ENCODE measurements around the gene ADAP1. TPM values are rescaled to one million over a fixed set of nuclear protein-coding genes. Genes with fewer than 3 reads are reported as not detected.
A peak's percentile ranks its signal among the peaks of the same experiment; 100 is the strongest.

The ADAP1 gene
- total RNA-seq, 1 donor from 2014 or later: 0.30 TPM

GRCh38 chr7:978049-978346 lies 23.5 kb upstream of the ADAP1 start:
- H3K4me1 ChIP-seq: peaks cover 27% of the 10 kb centered on the region
- no peaks in the 10 kb centered on the region for H3K9me3 Mint-ChIP-seq
- H3K27me3 ChIP-seq: no peaks in the 10 kb centered on the region
- no peak overlapping the region for H3K9ac ChIP-seq
- peaks cover 25% of the 10 kb centered on the region for H3K4me1 Mint-ChIP-seq
- no peak overlapping the region for H3K4me3 Mint-ChIP-seq
- no peak for TF ChIP-seq CTCF (IDR thresholded peaks at IDR 0.05)
- TF ChIP-seq EZH2phosphoT487 (IDR thresholded peaks at IDR 0.05): no peak
- no peak for TF ChIP-seq EZH2 (IDR thresholded peaks at IDR 0.05)
- peak overlapping the region; percentile 89 for H3K27ac Mint-ChIP-seq
- H4K20me1 ChIP-seq (ENCODE audit: low read depth): peaks cover 19% of the 10 kb centered on the region
- H3K27ac ChIP-seq: no peak overlapping the region
- no peaks in the 10 kb centered on the region for H3K36me3 ChIP-seq
- no peak for DNase-seq (ENCODE audit: low spot score)
- peaks cover 23% of the 10 kb centered on the region for H3K79me2 ChIP-seq (ENCODE audit: low read depth)
- H2AFZ ChIP-seq (replicated peaks): no peak overlapping the region
- no peaks in the 10 kb centered on the region for H3K9me3 ChIP-seq (ENCODE audit: low read depth)
- H3K36me3 Mint-ChIP-seq: no peaks in the 10 kb centered on the region
- H3F3A ChIP-seq (ENCODE audit: low read depth): peaks cover 6% of the 10 kb centered on the region
- no peak overlapping the region for H3K4me2 ChIP-seq
- no peak overlapping the region for H3K4me3 ChIP-seq
- peaks cover 2% of the 10 kb centered on the region for H3K27me3 Mint-ChIP-seq (ENCODE audit: insufficient read depth, low read depth)

DNA sequence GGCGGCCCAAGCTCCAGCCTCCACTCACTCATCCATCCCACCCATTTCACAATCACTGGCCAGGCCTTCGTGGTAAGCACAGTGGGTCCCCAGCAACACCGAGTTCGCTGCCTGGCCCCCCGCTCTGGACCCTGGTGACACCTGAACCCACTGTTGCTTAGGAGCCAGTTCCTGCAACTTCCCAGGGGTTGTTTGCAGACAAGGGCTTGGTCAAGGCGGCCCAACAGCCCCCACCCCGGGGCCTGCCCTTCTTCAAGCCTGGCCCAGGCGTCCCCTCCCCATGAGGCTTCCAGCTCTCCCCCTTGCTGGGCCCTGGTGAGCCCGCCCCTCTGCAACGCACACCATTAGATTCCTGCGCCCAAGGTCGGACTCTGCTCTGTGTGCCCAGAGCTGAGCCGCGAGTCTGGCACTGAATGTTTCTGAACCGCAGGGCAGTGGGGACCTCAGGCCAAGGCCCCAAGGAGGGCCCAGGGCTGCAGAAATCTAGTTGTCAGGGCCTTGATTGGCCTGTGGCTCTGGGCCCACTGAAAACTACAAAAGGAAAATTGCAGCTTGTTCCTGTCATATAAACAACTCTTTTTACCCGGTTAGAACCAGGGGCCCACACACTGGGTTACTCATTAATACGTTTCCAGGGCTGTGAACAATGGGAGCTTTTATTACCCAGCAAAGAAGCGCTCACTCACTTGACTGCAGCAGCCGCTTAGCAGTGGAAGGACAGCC lies 23.0 kb upstream of the ADAP1 start:
- Histone ChIP-seq H4K20me1 (ENCODE audit: low read depth) (peaks cover 23% of the 10 kb centered on the region), H3K9me3 (ENCODE audit: low read depth) (no peaks in the 10 kb centered on the region), H2AFZ (replicated peaks) (no peak overlapping the region), H3K27me3 (no peaks in the 10 kb centered on the region), H3K4me3 (no peak overlapping the region), H3F3A (ENCODE audit: low read depth) (peaks cover 6% of the 10 kb centered on the region), H3K79me2 (ENCODE audit: low read depth) (peaks cover 28% of the 10 kb centered on the region), H3K4me1 (peaks cover 27% of the 10 kb centered on the region), H3K9ac (no peak overlapping the region), H3K27ac (no peak overlapping the region), H3K4me2 (peak overlapping the region; percentile 43), H3K36me3 (no peaks in the 10 kb centered on the region)
- H3K36me3 Mint-ChIP-seq: no peaks in the 10 kb centered on the region
- peak overlapping the region; percentile 89 for H3K27ac Mint-ChIP-seq
- peaks cover 2% of the 10 kb centered on the region for H3K27me3 Mint-ChIP-seq (ENCODE audit: insufficient read depth, low read depth)
- no peak for TF ChIP-seq EZH2 (IDR thresholded peaks at IDR 0.05)
- no peak for TF ChIP-seq CTCF (IDR thresholded peaks at IDR 0.05)
- TF ChIP-seq EZH2phosphoT487 (IDR thresholded peaks at IDR 0.05): no peak
- peak; percentile 56 for DNase-seq (ENCODE audit: low spot score)
- peak overlapping the region; percentile 62 for H3K4me3 Mint-ChIP-seq
- no peaks in the 10 kb centered on the region for H3K9me3 Mint-ChIP-seq
- H3K4me1 Mint-ChIP-seq: peaks cover 25% of the 10 kb centered on the region

DNA sequence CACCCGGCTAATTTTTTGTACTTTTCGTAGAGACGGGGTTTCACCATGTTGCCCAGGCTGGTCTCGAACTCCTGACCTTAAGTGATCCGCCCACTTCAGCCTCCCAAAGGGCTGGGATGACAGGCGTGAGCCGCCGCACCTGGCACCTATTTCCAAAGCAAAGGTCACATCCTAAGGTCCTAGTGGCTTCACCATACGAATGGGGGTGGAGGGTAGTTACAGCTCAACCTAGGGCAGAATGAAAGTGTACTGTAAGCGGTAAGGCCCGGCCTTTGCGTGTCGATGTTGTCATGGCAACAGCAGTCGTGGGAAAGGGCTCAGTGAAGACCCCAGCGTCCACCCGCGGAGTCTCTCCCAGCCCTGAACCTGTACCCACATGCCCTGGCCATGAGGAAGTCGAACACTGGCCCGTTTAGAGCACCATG lies 22.4 kb upstream of the ADAP1 start:
- Mint-ChIP-seq H3K27me3 (ENCODE audit: insufficient read depth, low read depth) (peaks cover 2% of the 10 kb centered on the region), H3K4me3 (no peak overlapping the region), H3K27ac (no peak overlapping the region), H3K4me1 (peaks cover 25% of the 10 kb centered on the region), H3K36me3 (no peaks in the 10 kb centered on the region), H3K9me3 (no peaks in the 10 kb centered on the region)
- no peaks in the 10 kb centered on the region for H3K27me3 ChIP-seq
- H4K20me1 ChIP-seq (ENCODE audit: low read depth): peaks cover 24% of the 10 kb centered on the region
- no peak overlapping the region for H3K4me2 ChIP-seq
- H3K9me3 ChIP-seq (ENCODE audit: low read depth): no peaks in the 10 kb centered on the region
- no peak for DNase-seq (ENCODE audit: low spot score)
- H3K27ac ChIP-seq: no peak overlapping the region
- no peak overlapping the region for H3K9ac ChIP-seq
- H3K79me2 ChIP-seq (ENCODE audit: low read depth): peaks cover 34% of the 10 kb centered on the region
- H3K4me3 ChIP-seq: no peak overlapping the region
- H3K36me3 ChIP-seq: no peaks in the 10 kb centered on the region
- peaks cover 27% of the 10 kb centered on the region for H3K4me1 ChIP-seq
- peaks cover 6% of the 10 kb centered on the region for H3F3A ChIP-seq (ENCODE audit: low read depth)
- TF ChIP-seq EZH2phosphoT487 (IDR thresholded peaks at IDR 0.05) (no peak), EZH2 (IDR thresholded peaks at IDR 0.05) (no peak), CTCF (IDR thresholded peaks at IDR 0.05) (no peak)
- no peak overlapping the region for H2AFZ ChIP-seq (replicated peaks)
